ENCODE data around the gene APLP1.
A peak's percentile ranks its signal among the peaks of the same experiment; 100 is the strongest.
"Not testable (repeated sequence)": the region's sequence is repeated elsewhere in the genome, so short reads cannot be mapped to it uniquely, and the experiment has no call there.

Gene APLP1

DNA sequence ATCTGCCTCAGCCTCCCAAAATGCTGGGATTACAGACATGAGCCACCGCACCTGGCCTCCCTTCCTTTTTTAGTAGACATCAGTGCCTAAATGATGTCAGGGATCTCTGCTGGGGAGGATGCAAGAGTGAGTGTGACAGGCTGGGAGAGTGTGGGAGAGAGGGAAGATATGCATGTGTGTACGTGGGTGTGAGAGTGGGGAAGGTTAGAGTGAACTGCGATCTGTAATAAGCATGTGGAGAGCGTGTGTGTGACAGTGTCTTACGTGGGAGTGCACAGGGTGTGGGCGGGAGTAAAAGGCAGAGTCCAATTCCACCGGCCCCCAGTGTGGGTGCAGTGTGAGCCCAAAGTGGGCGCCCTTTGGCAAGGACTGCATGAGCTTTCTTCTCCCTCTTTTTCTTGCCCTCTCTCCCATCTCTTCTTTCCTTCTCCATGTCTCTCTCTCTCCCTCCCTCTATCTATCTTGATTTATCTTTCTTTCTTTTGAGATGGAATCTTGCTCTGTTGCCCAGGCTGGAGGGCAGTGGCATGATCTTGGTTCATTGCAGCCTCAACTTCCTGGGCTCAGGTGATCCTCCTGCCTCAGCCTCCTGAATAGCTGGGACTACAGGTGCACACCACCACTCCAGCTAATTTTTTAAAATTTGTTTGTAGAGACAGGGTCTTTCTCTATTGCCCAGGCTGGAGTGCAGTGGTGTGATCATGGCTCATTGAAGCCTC, 15.2 kb upstream of the APLP1 start:
- no peak for DNase-seq

GRCh38 chr19:35856546-35857149, 11.7 kb upstream of the APLP1 start, which contains the start of gene KIRREL2:
Gene KIRREL2 (plus strand): TSS chr19:35856911. CDS start chr19:35857120, 209 bp downstream.
- DNase-seq, result peak; percentile 47

DNA sequence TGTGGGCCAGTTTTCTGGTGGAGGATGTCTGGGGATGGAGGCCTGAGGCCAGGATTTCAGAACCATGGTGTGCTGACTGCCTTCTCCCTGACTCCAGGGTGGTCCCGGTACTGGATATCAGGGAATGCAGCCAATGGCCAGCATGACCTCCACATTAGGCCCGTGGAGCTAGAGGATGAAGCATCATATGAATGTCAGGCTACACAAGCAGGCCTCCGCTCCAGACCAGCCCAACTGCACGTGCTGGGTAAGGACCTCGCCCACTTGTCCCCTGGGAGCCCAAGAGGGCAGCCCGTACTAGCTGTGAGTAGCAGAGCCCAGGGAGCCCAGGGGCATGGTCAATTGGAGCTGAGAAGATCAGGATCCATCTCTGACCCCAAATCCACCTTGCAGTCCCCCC, 10.1 kb upstream of the APLP1 start:
- DNase-seq, result no peak

GRCh38 chr19:35859414-35859813, 9.0 kb upstream of the APLP1 start:
- DNase-seq, result no peak

- DNase-seq, result no peak
Observed at GRCh38 chr19:35860436-35860817, 7.9 kb upstream of the APLP1 start.

- no peak for DNase-seq
Observed at GRCh38 chr19:35860818-35861639, 7.3 kb upstream of the APLP1 start.

DNA sequence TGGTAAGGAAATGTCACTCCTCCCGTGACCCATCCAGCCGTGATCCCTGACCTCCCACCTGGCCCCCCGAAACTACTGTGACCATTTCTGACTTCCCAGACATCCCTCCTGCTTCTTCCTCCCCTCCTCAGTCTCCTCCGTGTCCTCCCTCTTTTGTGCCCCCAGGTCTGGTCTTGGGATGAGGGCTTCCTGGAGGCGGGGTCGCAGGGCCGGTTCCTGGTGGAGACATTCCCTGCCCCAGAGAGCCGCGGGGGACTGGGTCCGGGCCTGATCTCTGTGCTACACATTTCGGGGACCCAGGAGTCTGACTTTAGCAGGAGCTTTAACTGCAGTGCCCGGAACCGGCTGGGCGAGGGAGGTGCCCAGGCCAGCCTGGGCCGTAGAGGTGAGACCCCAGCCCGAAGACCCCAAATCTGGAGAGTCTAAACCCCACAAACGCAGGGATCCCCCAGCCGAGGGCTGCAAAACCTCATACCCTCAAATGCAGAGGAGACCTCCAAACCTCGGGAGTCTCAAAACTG, 6.7 kb upstream of the APLP1 start:
- DNase-seq, result no peak

DNA sequence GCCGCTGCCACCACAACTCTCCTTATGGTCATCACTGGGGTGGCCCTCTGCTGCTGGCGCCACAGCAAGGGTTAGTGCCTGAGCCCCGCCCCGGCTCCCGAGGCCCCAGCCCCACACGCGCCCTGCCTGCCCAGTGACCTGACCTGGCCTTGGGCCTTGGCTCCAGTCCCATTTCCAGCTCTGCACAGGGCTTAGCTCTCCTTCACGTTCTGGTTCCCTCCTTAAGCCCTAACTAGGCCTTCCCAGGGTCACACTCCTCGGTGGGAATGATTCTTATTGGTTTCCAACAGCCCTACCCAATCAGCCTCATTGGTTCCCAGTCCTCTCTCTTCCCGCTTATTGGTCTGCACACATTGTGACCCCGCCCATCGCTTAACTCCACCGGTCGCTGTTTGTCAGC, 5.8 kb upstream of the APLP1 start:
- no peak for DNase-seq

- no peak for DNase-seq
Observed at GRCh38 chr19:35863018-35863417, 5.4 kb upstream of the APLP1 start.

DNA sequence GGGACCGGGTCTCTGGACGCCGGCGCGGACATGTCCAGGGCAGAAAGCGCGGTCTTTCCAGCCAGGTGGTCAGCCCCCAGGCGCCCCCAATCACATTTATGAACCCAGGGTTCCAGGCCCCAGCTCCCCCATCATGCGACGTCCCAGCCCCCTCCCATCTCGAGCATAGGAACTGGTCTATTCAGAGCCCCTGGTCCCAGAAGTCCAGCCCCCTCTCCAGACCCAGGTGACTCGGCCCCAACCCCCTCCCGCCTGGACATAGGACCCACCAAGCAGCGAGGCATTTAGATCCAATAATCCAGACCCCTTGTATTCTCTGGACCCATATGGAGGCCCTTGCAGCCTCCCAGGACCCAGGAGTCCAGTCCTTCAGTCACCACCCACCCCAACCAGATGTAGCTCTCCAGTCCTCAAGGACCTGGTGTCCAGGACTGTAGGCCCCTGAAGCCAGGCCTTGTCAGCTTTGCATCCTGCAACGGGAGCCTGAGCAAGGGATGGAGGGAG, 501 bp downstream of the APLP1 start:
- no peak for DNase-seq

DNA sequence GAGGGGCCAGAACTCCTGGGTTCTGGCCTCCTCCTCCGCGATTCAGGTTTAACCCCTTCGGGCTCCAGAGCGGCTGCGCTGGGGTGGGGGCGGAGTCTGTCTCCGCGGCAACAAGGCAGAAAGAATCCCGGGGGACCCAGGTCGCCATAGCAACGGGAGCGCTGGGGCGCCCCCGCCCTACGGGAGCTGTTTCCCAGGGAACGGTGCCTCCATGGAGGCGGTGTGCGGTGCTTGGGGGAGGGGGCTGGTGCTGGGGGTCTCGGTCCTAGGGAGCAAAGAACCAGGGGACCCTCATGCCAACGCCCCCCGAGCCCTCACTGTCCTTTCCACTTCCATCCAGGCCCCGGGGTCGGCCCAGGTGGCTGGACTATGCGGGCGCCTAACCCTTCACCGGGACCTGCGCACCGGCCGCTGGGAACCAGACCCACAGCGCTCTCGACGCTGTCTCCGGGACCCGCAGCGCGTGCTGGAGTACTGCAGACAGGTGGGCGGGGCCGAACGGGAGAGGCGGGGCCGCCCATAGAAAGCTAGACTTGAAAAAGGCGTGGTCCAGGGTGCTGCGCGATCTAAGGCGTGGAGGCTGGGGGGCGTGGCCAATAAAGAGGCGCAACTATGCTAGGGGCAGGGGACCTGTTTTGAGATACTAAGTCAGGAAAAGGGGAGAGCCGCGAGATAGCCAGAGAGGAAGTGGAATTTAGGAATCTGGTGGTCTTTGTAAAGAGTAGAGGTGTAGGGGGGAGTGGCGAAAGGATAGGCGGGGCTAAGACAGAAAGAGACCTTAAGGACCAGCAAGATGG, 1.2 kb downstream of the APLP1 start:
- peak; percentile 80 for DNase-seq

- DNase-seq, result not testable (repeated sequence)
Observed at GRCh38 chr19:35870124-35870736, 1.9 kb downstream of the APLP1 start.

DNA sequence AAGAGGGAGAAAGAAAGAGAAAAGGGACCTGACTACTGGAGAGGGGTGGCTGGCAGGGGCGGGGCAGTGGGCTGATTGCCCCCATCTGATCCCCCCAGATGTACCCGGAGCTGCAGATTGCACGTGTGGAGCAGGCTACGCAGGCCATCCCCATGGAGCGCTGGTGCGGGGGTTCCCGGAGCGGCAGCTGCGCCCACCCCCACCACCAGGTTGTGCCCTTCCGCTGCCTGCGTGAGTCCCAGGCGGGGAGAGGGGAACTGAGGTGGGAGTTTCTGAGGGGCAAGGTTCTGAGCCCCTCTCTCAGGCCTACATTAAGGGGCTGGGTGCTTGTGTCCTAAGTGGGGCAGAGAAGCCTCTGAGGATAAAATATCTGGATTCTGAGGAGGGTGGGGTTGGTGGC, 2.4 kb downstream of the APLP1 start:
- no peak for DNase-seq

- no peak for DNase-seq
Observed at GRCh38 chr19:35871611-35872010, 3.2 kb downstream of the APLP1 start.

GRCh38 chr19:35872180-35872579, 3.8 kb downstream of the APLP1 start:
- DNase-seq, result no peak

- DNase-seq, result no peak
Observed at GRCh38 chr19:35874392-35874930, 6.1 kb downstream of the APLP1 start.

DNA sequence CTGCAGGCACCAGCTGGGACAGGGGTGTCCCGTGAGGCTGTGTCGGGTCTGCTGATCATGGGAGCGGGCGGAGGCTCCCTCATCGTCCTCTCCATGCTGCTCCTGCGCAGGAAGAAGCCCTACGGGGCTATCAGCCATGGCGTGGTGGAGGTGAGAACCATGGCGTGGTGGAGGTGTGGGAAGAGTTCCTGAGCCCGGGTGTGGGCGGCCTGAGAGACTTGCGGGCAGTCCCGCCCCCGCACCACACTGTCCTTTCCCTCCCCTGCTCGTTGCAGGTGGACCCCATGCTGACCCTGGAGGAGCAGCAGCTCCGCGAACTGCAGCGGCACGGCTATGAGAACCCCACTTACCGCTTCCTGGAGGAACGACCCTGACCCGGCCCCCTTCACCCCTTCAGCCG, 10.7 kb downstream of the APLP1 start:
- DNase-seq, result no peak

GRCh38 chr19:35879770-35880317, 11.5 kb downstream of the APLP1 start:
- no peak for DNase-seq

DNA sequence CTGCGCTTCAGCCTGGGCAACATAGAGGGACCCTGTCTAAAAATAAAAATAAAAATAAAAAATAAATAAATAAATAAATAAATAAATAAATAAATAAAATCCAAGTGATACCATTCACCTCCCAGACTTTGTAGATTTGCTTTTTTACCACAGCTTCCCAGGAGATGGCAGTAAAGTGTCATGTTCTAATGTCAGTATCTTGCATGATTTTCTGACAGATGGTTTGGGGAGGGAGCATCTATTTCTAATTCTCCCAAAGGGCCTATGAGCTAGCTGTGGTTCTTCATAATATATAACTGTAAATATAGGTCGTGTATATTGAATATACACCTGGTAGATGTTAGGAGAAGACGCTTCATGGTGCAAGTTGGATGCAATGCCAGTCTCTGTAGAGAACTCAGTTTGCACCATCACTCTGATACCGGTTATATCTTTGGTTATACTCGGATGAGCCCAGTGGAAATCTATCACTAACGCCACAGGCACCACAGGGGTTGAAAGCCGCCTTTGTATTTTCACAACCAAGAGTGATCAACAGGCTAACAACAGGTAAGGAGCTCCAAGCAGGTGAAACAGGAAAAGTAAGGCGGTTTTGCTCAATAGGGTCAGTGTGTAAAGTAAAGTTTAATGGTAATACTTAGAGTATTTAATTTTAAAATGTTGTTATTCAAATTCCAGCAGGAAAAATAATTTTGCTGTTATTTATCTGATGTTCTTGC, 13.9 kb downstream of the APLP1 start:
- DNase-seq, result peak; percentile 93

DNA sequence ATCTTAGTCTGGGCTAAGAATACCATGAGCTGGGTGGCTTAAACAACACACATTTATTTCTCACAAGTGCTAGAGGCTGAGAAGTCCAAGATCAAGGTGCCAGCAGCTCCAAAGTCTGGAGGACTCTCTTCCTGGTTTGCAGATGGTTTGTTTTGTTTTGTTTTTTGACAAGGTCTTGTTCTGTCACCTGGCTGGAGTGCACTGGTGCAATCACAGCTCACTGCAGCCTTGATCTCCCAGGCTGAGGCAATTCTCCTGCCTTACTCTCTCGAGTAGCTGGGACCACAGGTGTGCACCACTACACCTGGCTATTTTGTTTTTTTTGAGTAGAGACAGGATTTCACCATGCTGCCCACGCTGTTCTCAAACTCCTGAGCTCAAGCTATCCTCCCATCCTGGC, 15.5 kb downstream of the APLP1 start:
- DNase-seq, result no peak

GRCh38 chr19:35885225-35885738, 16.9 kb downstream of the APLP1 start:
- no peak for DNase-seq

Data from NCI-H1694 treated with DMSO at 0.1 percent for 48 hours (cell line).